ENCODE results near the gene PASK. TPM values are rescaled to one million over a fixed set of nuclear protein-coding genes. Genes with fewer than 3 reads are reported as not detected.

PASK gene
- total RNA-seq, 1 donor from 2014 or later: 60.4 TPM

DNA sequence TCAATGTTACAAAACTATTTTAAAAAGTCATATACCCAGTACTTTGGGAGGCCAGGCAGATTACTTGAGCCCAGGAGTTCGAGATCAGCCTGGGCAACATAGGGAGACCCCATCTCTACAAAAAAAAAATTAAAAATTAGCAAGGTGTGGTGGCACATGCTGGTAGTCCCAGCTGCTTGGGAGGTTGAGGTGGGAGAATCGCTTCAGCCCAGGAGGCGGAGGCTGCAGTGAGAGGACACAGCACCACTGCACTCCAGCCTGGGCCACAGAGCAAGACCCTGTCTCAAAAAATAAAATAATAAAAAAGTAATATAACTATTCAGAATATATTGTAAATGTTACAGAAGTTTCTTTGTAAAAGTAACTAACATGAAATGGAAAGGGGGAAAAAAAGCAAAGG is 1.9 kb downstream of the PASK start:
- Mint-ChIP-seq H3K36me3 (ENCODE audit: insufficient read depth) (no peaks in the 10 kb centered on the region), H3K27ac (no peak overlapping the region), H3K4me1 (ENCODE audit: low read depth) (peaks cover 22% of the 10 kb centered on the region), H3K9me3 (ENCODE audit: low read depth) (no peaks in the 10 kb centered on the region), H3K27me3 (no peaks in the 10 kb centered on the region), H3K4me3 (ENCODE audit: low read depth) (peak overlapping the region; percentile 91)
- TF ChIP-seq, protein P1, sequence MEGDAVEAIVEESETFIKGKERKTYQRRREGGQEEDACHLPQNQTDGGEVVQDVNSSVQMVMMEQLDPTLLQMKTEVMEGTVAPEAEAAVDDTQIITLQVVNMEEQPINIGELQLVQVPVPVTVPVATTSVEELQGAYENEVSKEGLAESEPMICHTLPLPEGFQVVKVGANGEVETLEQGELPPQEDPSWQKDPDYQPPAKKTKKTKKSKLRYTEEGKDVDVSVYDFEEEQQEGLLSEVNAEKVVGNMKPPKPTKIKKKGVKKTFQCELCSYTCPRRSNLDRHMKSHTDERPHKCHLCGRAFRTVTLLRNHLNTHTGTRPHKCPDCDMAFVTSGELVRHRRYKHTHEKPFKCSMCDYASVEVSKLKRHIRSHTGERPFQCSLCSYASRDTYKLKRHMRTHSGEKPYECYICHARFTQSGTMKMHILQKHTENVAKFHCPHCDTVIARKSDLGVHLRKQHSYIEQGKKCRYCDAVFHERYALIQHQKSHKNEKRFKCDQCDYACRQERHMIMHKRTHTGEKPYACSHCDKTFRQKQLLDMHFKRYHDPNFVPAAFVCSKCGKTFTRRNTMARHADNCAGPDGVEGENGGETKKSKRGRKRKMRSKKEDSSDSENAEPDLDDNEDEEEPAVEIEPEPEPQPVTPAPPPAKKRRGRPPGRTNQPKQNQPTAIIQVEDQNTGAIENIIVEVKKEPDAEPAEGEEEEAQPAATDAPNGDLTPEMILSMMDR (IDR thresholded peaks at IDR 0.05; ENCODE audit: unreplicated experiment): no peak
- DNase-seq (ENCODE audit: low spot score, unreplicated experiment): no peak

DNA sequence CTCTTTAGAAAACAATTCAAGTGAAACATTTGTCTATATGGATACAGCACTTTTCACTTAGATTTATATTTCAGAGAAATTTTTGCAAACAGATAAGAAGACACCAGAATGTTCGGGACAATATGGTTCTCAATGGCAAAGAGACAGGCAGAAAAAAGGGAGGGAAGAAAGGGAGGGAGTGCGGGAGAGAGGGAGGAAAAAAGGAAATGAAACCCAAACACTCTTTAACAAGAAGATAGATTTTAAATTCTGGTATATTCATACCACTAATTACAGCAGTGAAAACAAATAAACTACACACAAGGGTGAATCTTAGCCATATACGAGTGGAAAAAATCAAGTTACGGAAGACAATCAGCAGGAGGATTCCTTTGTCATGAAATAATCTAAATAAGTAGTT is 3.0 kb downstream of the PASK start:
- Mint-ChIP-seq H3K27me3 (no peaks in the 10 kb centered on the region), H3K4me3 (ENCODE audit: low read depth) (no peak overlapping the region), H3K27ac (no peak overlapping the region), H3K4me1 (ENCODE audit: low read depth) (peaks cover 20% of the 10 kb centered on the region), H3K36me3 (ENCODE audit: insufficient read depth) (no peaks in the 10 kb centered on the region), H3K9me3 (ENCODE audit: low read depth) (no peaks in the 10 kb centered on the region)
- DNase-seq (ENCODE audit: low spot score, unreplicated experiment): no peak
- TF ChIP-seq, protein P1 (IDR thresholded peaks at IDR 0.05; ENCODE audit: unreplicated experiment): no peak

DNA sequence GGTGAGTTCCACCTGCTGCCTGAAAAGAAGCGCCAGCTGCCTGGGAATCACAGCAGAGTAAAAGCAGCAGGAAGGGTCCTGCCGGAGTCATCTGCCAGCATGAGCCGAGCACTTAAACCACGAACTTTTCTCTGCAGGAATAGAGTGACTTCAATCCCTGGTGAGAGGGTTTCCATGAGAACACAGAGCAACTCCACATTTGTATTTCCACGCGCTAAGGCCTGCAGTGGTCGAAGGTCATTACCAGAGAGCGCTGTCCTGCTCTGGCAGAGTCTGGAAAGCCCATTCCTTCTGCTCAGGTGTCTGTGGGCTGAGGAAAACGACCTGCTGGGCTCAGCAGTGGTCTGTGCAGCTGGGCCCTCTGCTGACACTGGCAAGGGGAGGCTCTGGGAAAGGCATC is 6.7 kb downstream of the PASK start:
- H3K27me3 Mint-ChIP-seq: no peaks in the 10 kb centered on the region
- no peaks in the 10 kb centered on the region for H3K36me3 Mint-ChIP-seq (ENCODE audit: insufficient read depth)
- no peak overlapping the region for H3K27ac Mint-ChIP-seq

DNA sequence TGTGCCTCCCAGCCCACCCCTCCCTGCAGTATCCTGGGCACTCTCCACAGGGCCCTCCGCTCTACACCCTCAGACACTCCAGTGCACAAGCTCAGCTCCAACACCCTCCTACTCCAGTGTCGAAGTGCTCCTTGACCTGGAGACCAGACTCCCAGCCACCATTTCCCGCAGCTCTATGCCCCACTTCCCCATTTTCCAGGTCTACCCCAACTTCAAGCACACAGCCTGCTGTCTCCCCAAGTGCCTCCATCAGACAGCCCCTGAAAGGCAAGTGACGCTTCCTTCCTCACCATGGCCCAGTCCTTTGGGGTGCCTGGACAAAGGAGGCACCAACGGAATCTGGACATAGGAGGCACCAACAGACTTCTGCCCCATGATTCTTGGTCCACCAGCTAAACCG is 7.2 kb downstream of the PASK start:
- H3K27ac Mint-ChIP-seq: no peak overlapping the region
- H3K9me3 Mint-ChIP-seq (ENCODE audit: low read depth): no peaks in the 10 kb centered on the region
- TF ChIP-seq, protein P1 (IDR thresholded peaks at IDR 0.05; ENCODE audit: unreplicated experiment): no peak
- H3K4me3 Mint-ChIP-seq (ENCODE audit: low read depth): no peak overlapping the region
- no peaks in the 10 kb centered on the region for H3K36me3 Mint-ChIP-seq (ENCODE audit: insufficient read depth)
- no peak for DNase-seq (ENCODE audit: low spot score, unreplicated experiment)
- no peaks in the 10 kb centered on the region for H3K27me3 Mint-ChIP-seq
- no peaks in the 10 kb centered on the region for H3K4me1 Mint-ChIP-seq (ENCODE audit: low read depth)

More for the DNA sequence above, 6.7 kb downstream of the PASK start:
- no peak for DNase-seq (ENCODE audit: low spot score, unreplicated experiment)
- no peak overlapping the region for H3K4me3 Mint-ChIP-seq (ENCODE audit: low read depth)
- TF ChIP-seq, protein P1 (IDR thresholded peaks at IDR 0.05; ENCODE audit: unreplicated experiment): no peak
- H3K9me3 Mint-ChIP-seq (ENCODE audit: low read depth): no peaks in the 10 kb centered on the region
- H3K4me1 Mint-ChIP-seq (ENCODE audit: low read depth): no peaks in the 10 kb centered on the region

DNA sequence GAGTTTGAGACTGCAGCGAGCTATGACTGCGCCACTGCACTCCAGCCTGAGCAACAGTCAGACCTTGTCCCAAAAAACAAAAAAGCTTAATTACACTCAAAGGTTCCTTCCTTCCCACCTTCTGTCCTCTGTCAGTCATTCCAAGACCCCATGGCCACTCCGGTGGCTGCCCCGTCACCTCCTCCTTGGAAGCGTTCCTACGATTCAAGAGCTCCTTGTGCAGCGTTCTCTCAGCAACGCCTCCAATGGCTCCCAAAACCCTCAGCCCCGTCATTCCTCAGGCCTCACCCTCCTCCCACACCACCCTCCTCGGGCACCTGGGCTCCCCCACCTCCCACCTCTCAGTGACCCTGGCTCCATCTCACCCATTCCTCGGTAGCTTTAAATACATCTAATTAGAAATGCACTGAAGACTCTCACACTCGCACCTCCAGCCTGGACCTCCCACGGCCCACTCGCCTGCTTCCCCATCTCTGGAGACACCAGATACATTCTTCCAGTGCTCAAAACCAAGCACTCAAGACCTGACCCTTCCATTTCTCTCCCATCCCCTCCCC is 8.0 kb downstream of the PASK start:
- Mint-ChIP-seq H3K9me3 (ENCODE audit: low read depth) (no peaks in the 10 kb centered on the region), H3K27ac (peak overlapping the region; percentile 25), H3K27me3 (no peaks in the 10 kb centered on the region), H3K4me1 (ENCODE audit: low read depth) (no peaks in the 10 kb centered on the region), H3K4me3 (ENCODE audit: low read depth) (no peak overlapping the region), H3K36me3 (ENCODE audit: insufficient read depth) (peaks cover under 1% of the 10 kb centered on the region)
- TF ChIP-seq, protein P1 (IDR thresholded peaks at IDR 0.05; ENCODE audit: unreplicated experiment): no peak
- DNase-seq (ENCODE audit: low spot score, unreplicated experiment): no peak
